HG03558 (cell line): ENCODE results near the gene LLGL1.

ENCODE experiments used
- ATAC-seq: cut with Tn5 transposase; IDR thresholded peaks from one replicate; pipeline ENCODE4 v1.9.1; 2021; ENCODE audit warnings: moderate number of reproducible peaks; ENCODE audit not compliant: unreplicated experiment; ENCODE audit errors: extremely low read depth

LLGL1 gene

GRCh38 chr17:18263885-18264682 is 38.6 kb downstream of the LLGL1 start:
- no peak for ATAC-seq

GRCh38 chr17:18267366-18267765 is 41.9 kb downstream of the LLGL1 start:
- ATAC-seq: no peak

- no peak for ATAC-seq
These were observed 42.7 kb downstream of the LLGL1 start for GRCh38 chr17:18267927-18268711.

- ATAC-seq: no peak
These were observed 44.9 kb downstream of the LLGL1 start for GRCh38 chr17:18270046-18270931.

GRCh38 chr17:18277076-18277475 is 51.6 kb downstream of the LLGL1 start:
- no peak for ATAC-seq

- ATAC-seq: no peak
These were observed 53.4 kb downstream of the LLGL1 start for GRCh38 chr17:18278867-18279266.

GRCh38 chr17:18280249-18280648 is 54.8 kb downstream of the LLGL1 start:
- no peak for ATAC-seq

GRCh38 chr17:18280766-18281371 is 55.4 kb downstream of the LLGL1 start:
- ATAC-seq: no peak

GRCh38 chr17:18281788-18282187 is 56.4 kb downstream of the LLGL1 start:
- ATAC-seq: no peak

GRCh38 chr17:18285296-18285695 is 59.9 kb downstream of the LLGL1 start:
- ATAC-seq: no peak

- ATAC-seq: no peak
These were observed 66.5 kb downstream of the LLGL1 start for GRCh38 chr17:18291718-18292540.
